LNCaP clone FGC (cell line): Measurements from ENCODE around the gene PKP4.

Experiments
- DNase-seq: peaks from one replicate; pipeline ENCODE4 v3.0.0-alpha.2; 2011; ENCODE audit warnings: low read depth
- H3K4me3 ChIP-seq: 2 replicates; pipeline ENCODE4 v1.5.1; 2011; ENCODE audit warnings: mild to moderate bottlenecking, low read depth, low read length, control low read depth
- CTCF ChIP-seq: IDR thresholded peaks from 2 replicates; pipeline ENCODE4 v1.5.1; 2012; ENCODE audit warnings: mild to moderate bottlenecking; ENCODE audit not compliant: control insufficient read depth, insufficient read depth; ENCODE audit errors: extremely low read depth

PKP4 gene

GRCh38 chr2:158543957-158544356, 87.2 kb downstream of the PKP4 start:
- no peak overlapping the region for H3K4me3 ChIP-seq
- no peak for TF ChIP-seq CTCF
- DNase-seq: no peak

- no peak for DNase-seq
- TF ChIP-seq CTCF: no peak
- H3K4me3 ChIP-seq: no peak overlapping the region
These were observed 88.2 kb downstream of the PKP4 start for GRCh38 chr2:158544998-158545397.

- TF ChIP-seq CTCF: no peak
- H3K4me3 ChIP-seq: no peak overlapping the region
- no peak for DNase-seq
These were observed 89.8 kb downstream of the PKP4 start for GRCh38 chr2:158546412-158547144.

GRCh38 chr2:158553257-158553656, 96.5 kb downstream of the PKP4 start:
- no peak overlapping the region for H3K4me3 ChIP-seq
- no peak for DNase-seq
- TF ChIP-seq CTCF: no peak

- no peak for DNase-seq
These were observed 98.2 kb downstream of the PKP4 start for GRCh38 chr2:158554996-158555395.

GRCh38 chr2:158556124-158556523, 99.4 kb downstream of the PKP4 start:
- H3K4me3 ChIP-seq: no peak overlapping the region
- no peak for DNase-seq
- no peak for TF ChIP-seq CTCF

More at GRCh38 chr2:158554996-158555395, 98.2 kb downstream of the PKP4 start:
- no peak overlapping the region for H3K4me3 ChIP-seq
- TF ChIP-seq CTCF: no peak

GRCh38 chr2:158557752-158558151, 101.0 kb downstream of the PKP4 start:
- DNase-seq: no peak
- no peak for TF ChIP-seq CTCF
- H3K4me3 ChIP-seq: no peak overlapping the region
